Stimulated activated CD4-positive, alpha-beta T cell treated with anti-CD3 and anti-CD28 coated beads, Interleukin-4, amount 100 ng/mL, for 48 hours (primary cell): Measurements from ENCODE around the gene NPR1.
"Not testable (repeated sequence)": the region's sequence is repeated elsewhere in the genome, so short reads cannot be mapped to it uniquely, and the experiment has no call there.

Experiments
- DNase-seq, 2 donors: peaks; one replicate each; pipeline ENCODE4 v3.0.0-alpha.2; 2020; ENCODE audit warnings: low read depth in 2 of 2

NPR1 gene

DNA sequence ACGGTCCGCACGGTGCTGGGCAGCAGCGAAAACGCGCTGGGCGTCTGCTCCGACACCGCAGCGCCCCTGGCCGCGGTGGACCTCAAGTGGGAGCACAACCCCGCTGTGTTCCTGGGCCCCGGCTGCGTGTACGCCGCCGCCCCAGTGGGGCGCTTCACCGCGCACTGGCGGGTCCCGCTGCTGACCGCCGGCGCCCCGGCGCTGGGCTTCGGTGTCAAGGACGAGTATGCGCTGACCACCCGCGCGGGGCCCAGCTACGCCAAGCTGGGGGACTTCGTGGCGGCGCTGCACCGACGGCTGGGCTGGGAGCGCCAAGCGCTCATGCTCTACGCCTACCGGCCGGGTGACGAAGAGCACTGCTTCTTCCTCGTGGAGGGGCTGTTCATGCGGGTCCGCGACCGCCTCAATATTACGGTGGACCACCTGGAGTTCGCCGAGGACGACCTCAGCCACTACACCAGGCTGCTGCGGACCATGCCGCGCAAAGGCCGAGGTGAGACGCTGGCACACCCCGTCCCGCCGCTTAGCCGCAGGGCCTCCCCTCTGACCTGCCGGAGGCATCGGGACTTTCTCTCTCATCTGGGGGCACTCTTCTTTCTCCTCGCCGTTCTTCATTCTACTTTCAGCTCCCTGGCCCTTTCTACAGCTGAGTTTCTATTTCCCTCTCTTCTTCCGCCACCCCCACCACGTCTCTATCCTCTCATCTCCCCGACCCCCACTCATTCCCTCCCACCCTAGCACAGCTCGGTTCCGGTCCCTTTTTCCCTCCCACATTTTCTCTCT, 1.0 kb downstream of the NPR1 start:
- DNase-seq: no peak

DNA sequence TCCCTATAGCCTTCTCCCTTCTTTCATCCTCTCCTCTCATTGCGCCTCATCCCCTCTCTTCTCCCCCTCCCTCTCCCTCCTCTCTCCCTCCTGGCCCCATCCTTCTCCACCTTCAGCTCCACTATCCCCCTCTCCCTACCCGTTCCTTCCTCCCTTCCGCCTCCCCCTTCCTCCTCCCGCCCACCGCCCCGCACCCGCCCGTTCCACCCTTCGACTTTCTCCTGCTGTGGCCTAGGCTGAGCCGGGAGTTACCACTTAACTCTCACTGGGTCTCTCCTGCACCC, 1.6 kb downstream of the NPR1 start:
- no peak for DNase-seq

- no peak for DNase-seq
These were observed 4.2 kb downstream of the NPR1 start for GRCh38 chr1:153682730-153683129.

DNA sequence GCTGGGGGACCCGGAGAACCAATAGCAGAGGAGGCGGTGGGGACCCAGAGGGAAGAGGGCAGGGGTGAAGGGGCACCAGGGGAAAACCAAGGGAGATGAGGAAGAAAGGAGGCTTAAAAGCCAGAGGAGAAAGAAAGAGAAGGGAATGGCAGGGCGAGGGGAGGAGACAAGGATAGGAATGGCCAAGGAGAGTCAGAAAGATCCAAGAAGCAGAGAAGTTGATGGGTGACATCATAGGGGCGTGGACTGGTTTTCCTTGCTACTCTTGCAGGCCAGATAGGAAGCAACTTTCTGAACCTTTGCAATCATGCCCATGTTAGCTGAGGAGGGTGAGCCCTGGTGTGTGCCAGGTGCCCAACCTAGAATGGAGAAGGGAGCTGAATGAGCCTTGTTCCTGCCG, 5.4 kb downstream of the NPR1 start:
- DNase-seq: no peak

DNA sequence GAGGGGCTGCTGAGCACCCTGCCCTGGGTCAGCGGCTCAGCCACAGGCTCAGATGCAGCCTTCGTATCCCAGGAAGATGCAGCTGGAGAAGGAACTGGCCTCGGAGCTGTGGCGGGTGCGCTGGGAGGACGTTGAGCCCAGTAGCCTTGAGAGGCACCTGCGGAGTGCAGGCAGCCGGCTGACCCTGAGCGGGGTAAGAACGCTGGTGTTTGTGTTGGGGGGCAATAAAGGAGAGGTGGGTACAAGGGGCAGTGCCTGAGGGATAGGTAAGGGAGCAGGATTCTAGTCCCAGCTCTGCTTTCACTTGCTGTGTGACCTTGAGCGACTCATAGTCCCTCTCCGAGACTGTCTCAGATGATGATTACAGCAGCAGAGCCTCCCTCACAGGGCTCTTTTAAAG, 6.4 kb downstream of the NPR1 start:
- no peak for DNase-seq

- no peak for DNase-seq
These were observed 7.3 kb downstream of the NPR1 start for GRCh38 chr1:153685544-153686340.

DNA sequence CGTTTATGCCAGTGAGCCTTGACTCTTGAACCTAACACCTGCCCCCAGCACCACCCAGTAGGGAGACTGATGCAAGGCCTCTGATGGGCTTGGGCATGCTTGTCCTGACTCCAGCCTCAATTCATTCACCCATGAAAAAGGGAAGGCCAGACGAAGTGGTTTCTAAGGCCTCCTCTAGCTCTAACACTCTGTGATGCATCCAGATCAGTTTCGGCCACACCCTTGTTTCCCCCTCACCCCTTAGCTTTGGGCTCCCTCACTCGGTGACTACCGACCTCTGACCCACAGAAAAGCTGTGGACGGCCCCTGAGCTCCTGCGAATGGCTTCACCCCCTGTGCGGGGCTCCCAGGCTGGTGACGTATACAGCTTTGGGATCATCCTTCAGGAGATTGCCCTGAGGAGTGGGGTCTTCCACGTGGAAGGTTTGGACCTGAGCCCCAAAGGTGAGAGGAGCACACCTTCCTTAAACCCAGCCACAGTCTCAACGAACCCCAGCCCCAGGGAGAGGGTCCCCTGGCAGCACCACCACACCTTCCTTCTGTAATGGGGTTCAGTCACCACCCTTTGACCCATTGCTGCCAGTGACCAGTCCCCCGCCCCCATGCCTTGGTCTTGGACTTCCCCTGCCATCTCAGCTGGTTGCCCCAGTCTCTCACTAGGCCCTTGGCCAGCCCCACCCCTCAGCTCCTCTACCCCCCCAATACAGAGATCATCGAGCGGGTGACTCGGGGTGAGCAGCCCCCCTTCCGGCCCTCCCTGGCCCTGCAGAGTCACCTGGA, 9.0 kb downstream of the NPR1 start:
- no peak for DNase-seq

- DNase-seq: no peak
These were observed 9.8 kb downstream of the NPR1 start for GRCh38 chr1:153688276-153688675.

GRCh38 chr1:153688736-153689328, 10.3 kb downstream of the NPR1 start:
- DNase-seq: no peak

- no peak for DNase-seq
These were observed 15.0 kb downstream of the NPR1 start for GRCh38 chr1:153693466-153693865.

DNA sequence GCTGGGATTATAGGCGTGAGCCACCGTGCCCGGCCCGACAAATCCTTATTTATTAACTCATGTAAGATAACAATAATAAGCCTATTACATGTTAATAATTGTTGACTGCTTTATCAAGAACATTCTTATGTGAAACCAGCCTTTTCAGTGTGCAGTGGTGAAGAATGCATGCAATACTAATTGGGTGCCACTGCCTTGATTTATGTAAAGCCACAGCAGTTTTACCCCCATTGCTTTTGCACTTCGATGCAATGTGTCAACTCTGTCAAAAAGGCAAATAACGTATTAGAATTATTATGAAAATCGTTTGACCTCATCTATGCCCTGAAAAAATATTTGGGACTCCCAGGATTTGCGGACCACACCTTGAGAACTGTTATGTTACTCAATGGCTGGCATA, 18.3 kb downstream of the NPR1 start:
- no peak for DNase-seq

GRCh38 chr1:153697191-153698019, 18.9 kb downstream of the NPR1 start:
- no peak for DNase-seq

- no peak for DNase-seq
These were observed 19.8 kb downstream of the NPR1 start for GRCh38 chr1:153698020-153698922.

- no peak for DNase-seq
These were observed 20.6 kb downstream of the NPR1 start for GRCh38 chr1:153698923-153699714.

DNA sequence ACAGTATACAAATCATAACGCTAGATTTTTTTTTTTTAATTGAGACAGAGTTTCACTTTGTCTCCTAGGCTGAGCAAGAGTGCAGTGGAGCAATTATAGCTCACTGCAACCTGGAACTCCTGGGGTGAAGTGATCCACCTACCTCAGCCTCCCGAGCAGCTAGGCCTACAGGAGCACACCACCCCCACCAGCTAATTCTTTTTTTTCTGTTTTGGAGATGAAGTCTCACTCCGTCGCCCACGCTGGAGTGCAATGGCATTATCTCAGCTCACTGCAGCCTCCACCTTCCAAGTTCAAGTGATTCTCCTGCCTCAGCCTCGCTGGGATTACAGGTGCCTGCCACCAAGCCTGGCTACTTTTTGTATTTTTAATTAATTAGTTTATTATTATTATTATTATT, 21.3 kb downstream of the NPR1 start:
- no peak for DNase-seq

DNA sequence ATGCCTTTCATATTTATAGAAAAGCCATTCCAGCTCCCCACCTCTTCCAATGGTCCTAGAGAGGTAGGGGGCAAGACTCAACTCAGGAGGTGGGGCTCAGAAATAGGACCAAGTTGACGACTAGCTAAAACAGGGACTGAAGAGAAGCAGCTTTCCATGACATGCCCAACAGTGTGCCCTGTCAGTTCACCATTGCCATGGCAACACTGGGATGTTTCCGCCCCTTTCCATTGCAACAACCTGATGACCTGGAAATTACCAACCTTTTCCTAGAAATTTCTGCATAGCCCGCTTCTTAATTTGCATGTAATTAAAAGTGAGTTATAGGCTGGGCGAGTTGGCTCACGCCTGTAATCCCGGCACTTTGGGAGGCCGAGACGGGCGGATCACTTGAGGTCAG, 27.0 kb downstream of the NPR1 start:
- DNase-seq: no peak

DNA sequence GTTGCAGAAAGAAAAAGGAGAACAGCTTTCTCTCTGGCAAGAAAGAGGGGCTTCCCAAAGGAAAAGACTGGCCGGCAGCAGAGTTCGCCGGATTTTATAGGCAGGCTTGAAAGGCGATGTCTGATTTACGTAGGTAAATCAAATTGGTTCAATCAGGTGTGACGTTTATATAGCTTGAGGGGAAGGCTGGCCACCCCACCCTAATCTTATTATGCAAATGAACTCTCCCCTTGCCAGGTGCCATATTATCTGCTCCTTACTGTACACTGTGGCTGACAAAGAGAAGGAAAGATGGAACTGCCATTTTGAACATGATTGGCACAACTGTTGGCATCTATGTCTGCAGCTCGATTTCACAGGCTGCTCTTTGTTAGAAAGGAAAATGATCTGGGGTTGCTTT, 32.5 kb downstream of the NPR1 start:
- no peak for DNase-seq

DNA sequence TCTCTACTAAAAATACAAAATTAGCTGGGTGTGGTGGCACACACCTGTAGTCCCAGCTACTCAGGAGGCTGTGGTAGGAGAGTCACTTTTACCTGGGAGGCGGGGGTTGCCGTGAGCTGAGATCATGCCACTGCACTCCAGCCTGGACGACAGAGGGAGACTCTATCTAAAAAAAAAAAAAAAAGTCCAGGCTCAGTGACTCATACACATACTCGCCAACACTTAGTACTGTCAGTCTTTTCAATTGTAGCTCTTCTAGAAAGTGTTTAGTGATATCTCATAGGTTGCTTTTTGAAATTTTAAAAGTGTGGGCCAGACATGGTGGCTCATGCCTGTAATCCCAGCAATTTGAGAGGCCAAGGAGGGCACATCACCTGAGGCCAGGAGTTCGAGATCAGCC, 37.7 kb downstream of the NPR1 start:
- DNase-seq: not testable (repeated sequence)

DNA sequence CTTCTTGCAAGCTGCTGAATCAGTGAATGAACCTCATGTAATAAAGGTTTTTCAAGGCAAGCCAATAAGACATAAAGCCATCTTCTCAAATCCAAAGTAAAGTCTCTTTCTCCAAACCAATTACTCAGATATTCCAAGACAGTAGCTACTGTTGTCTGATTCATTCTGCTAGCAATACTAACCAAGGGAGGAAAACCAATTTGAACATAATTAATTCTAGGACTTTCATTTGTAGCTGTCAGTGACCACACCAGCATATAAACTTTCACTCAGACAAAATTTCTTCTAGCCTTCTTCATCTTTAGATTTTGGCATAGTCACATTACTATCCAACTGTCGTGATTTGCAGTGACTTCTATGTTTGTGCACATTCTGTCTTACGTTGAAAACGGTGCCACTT, 38.8 kb downstream of the NPR1 start:
- no peak for DNase-seq

- DNase-seq: no peak
These were observed 45.2 kb downstream of the NPR1 start for GRCh38 chr1:153723687-153724086.
